GM12865 (cell line): ENCODE results near the gene PTCH2.

Experiments
- DNase-seq: peaks from one replicate; pipeline ENCODE4 v3.0.0; 2010; ENCODE audit warnings: low read depth
- H3K4me3 ChIP-seq: 2 replicates; pipeline ENCODE4 v1.5.1; 2011; ENCODE audit warnings: mild to moderate bottlenecking, low read depth, low read length, control low read depth
- TF ChIP-seq, protein P1 (sequence below): IDR thresholded peaks from 2 replicates; pipeline ENCODE4 v1.5.1; 2011; ENCODE audit warnings: low read length, control low read depth, low read depth, inconsistent platforms; ENCODE audit not compliant: insufficient read depth; ENCODE audit errors: missing control alignments

PTCH2 gene

DNA sequence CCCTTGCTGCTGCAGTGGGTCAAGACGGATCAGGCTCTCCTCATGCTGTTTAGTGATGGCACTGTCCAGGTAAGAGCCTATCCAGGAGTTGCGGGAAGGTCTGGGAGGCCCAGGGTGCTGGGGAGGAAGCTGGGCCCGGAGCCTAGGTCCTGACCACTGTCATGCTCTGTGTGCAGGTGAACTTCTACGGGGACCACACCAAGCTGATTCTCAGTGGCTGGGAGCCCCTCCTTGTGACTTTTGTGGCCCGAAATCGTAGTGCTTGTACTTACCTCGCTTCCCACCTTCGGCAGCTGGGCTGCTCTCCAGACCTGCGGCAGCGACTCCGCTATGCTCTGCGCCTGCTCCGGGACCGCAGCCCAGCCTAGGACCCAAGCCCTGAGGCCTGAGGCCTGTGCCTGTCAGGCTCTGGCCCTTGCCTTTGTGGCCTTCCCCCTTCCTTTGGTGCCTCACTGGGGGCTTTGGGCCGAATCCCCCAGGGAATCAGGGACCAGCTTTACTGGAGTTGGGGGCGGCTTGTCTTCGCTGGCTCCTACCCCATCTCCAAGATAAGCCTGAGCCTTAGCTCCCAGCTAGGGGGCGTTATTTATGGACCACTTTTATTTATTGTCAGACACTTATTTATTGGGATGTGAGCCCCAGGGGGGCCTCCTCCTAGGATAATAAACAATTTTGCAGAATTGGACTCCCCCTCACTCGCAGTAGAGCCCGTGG, 37.6 kb downstream of the PTCH2 start:
- H3K4me3 ChIP-seq: no peak overlapping the region
- TF ChIP-seq, protein P1, sequence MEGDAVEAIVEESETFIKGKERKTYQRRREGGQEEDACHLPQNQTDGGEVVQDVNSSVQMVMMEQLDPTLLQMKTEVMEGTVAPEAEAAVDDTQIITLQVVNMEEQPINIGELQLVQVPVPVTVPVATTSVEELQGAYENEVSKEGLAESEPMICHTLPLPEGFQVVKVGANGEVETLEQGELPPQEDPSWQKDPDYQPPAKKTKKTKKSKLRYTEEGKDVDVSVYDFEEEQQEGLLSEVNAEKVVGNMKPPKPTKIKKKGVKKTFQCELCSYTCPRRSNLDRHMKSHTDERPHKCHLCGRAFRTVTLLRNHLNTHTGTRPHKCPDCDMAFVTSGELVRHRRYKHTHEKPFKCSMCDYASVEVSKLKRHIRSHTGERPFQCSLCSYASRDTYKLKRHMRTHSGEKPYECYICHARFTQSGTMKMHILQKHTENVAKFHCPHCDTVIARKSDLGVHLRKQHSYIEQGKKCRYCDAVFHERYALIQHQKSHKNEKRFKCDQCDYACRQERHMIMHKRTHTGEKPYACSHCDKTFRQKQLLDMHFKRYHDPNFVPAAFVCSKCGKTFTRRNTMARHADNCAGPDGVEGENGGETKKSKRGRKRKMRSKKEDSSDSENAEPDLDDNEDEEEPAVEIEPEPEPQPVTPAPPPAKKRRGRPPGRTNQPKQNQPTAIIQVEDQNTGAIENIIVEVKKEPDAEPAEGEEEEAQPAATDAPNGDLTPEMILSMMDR: no peak
- DNase-seq: no peak

DNA sequence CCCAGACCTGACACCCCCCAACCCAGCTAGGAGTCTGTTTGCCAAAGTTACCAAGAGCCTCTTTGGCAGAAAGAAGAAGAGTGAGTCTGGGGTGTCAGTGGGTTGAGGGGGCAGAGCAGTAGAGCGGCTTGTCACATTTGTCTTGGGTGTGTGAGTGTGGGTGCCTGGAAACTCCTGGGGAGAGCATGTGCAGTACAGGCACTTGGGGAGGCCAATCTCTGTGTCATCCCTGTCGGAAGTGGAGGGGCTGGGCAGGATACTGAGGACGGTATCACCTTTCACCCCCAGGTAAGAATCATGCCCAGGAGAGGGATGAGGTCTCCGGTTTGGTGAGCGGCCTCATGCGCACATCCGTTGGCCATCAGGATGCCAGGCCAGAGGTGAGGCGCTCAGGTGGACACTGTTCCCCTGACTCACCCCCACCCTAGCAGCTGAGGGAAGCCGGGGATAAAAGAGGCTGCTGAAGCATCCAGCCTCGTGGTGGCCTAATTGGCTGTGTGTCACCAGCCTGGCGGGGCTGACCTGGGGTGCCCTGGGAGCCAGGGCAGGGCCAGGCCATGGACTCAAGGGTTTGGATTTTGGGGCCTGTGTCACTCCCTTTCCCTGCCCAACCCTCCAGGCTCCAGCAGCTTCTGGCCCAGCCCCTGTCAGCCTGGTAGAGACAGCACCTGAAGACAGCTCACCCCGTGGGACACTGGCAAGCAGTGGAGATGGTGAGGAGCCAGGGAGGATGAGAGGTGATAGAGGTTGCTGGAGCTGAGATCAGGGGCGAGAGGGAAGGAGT, 39.5 kb downstream of the PTCH2 start:
- H3K4me3 ChIP-seq: no peak overlapping the region
- no peak for DNase-seq
- TF ChIP-seq, protein P1: no peak

DNA sequence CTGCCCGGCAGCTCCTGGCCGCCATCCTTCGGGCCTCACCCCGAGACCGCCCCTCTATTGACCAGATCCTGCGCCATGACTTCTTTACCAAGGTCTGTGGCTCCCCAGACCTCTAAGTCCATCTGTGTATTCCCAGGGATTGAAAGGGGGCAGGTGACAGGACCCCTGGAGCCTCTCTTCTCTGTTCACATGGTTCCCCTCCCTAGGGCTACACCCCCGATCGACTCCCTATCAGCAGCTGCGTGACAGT, 40.1 kb downstream of the PTCH2 start:
- no peak for DNase-seq
- no peak overlapping the region for H3K4me3 ChIP-seq
- TF ChIP-seq, protein P1: no peak

DNA sequence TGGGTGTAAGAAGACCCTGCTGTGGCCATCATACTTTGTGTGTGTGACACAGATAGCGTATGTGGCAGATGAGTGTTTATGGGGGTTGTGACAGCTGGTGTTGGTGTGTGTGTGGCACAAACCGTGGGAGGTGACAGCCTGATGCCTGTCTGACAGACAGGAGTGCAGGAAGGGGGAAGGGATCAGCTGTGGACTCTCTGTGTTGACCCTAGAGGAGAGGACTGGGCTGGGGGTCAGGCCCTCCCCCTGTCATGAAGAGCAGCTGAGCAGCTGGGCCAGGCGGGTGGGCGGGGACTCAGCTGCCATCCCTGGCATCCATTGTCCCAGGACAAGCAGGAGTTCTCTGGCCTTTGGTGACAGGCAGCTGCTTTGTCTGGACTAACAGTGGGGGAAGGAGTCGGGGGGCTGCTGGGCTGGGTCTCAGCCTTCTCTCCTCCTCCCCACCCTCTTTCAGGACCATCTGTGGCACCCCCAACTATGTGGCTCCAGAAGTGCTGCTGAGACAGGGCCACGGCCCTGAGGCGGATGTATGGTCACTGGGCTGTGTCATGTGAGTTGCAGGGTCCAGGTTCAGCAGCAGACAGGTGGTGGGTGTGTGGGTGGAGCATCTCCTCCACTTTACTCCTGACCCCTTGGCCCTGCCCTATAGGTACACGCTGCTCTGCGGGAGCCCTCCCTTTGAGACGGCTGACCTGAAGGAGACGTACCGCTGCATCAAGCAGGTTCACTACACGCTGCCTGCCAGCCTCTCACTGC, 40.6 kb downstream of the PTCH2 start:
- peak overlapping the region; percentile 91 for H3K4me3 ChIP-seq
- TF ChIP-seq, protein P1: no peak
- DNase-seq: no peak

DNA sequence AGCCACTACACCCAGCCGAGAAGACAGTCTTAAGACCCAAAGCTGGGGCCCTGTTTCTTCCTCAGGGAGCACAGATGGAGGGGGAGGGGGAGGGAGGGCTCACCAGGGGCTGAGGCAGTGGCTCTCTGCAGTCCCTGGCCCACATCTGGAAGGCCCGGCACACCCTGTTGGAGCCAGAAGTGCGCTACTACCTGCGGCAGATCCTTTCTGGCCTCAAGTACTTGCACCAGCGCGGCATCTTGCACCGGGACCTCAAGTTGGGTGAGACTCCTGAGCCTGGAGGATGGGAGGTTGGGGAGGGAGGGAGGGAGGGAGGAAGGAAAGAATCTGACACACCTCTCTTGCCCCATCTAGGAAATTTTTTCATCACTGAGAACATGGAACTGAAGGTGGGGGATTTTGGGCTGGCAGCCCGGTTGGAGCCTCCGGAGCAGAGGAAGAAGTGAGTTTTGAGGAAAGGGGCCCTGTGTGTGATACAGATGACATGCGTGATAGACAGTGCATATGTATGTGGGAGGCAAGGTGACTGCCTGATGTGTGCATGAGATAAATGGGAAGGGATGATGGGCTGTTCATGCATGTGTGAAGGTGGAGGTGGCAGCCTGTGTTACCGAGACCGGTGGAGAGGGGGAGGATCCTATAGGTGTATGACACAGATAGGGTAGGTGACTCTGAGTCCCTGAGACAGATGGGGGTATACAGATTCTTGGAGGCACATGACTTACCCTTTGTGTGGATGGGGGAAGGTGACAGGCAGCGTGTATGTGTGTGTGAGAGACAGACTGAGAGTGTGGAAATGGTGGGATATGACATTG, 41.4 kb downstream of the PTCH2 start:
- peak overlapping the region; percentile 91 for H3K4me3 ChIP-seq
- DNase-seq: no peak
- TF ChIP-seq, protein P1: no peak

DNA sequence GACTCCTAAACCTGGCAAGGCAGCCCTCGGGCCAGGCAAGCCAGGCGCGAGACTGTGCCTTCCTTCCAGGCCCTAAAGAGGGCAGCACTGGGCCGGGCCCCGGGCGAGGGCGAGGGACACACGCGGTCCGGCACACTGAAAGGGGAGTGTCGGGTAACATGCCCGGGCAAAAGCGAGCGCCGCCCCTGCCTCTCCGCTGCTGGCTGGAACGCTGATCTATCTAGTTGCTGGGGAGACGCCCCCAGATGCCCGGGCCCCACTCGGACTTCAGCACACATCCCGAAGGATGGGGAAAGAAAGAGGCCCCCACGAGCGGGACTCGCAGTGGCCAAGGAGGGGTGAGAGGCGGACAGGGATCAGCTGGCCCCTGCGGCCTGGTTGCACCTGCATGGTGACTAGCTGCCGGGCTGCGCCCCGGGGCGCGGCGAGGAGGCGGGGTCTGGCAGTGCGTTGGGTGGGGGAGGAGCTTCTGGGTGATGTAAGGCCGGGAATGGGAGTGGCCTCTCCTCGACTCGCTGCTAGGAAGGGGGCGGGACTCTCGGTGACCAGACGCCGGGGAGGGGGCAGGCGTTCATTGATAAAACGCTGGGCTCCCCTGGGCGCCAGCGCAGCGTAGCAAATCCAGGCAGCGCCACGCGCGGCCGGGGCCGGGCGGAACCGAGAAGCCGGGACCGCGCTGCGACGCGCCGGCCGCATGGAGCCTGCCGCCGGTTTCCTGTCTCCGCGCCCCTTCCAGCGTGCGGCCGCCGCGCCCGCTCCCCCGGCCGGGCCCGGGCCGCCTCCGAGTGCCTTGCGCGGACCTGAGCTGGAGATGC, 43.1 kb downstream of the PTCH2 start, which contains the start of gene PLK3:
Gene PLK3, plus strand, starts transcription at position 608 of the 815 bp plus-strand sequence. Its CDS starts 87 bp downstream, at position 695.
- peak; percentile 99 for DNase-seq
- H3K4me3 ChIP-seq: peak within 1 kb of the TSS; percentile 91
- TF ChIP-seq, protein P1: peak; percentile 91
